Measurements from ENCODE around the gene PAF1. TPM values are rescaled to one million over a fixed set of nuclear protein-coding genes. Genes with fewer than 3 reads are reported as not detected.

PAF1 gene
- total and polyA plus RNA-seq, 9 donors: 21.0 to 48.0 (median 40.2) TPM

GRCh38 chr19:39411832-39412099 lies 20.9 kb upstream of the PAF1 start:
- peaks cover 71% of the 10 kb centered on the region for H3K4me1 ChIP-seq (ENCODE audit: control insufficient read depth, insufficient read depth, low read length)
- DNase-seq: peak; percentile 96
- no CpG with 5 or more reads among the region's 7 CpGs for WGBS (ENCODE audit: insufficient coverage)
- no peaks in the 10 kb centered on the region for H3K27me3 ChIP-seq (ENCODE audit: control insufficient read depth, insufficient read depth, low read length)
- peaks cover 33% of the 10 kb centered on the region for H3K36me3 ChIP-seq (ENCODE audit: control insufficient read depth, insufficient read depth, low read length)
- peak overlapping the region; percentile 99 for H3K27ac ChIP-seq (ENCODE audit: low read length)
- H3K4me3 ChIP-seq (ENCODE audit: low read length): peak overlapping the region; percentile 35
- H3K9me3 ChIP-seq (replicated peaks; ENCODE audit: control insufficient read depth, low read depth, low read length): no peaks in the 10 kb centered on the region

- Histone ChIP-seq H3K4me1 (ENCODE audit: control insufficient read depth, insufficient read depth, low read length) (peaks cover 68% of the 10 kb centered on the region), H3K27me3 (ENCODE audit: control insufficient read depth, insufficient read depth, low read length) (no peaks in the 10 kb centered on the region), H3K9me3 (replicated peaks; ENCODE audit: control insufficient read depth, low read depth, low read length) (no peaks in the 10 kb centered on the region), H3K36me3 (ENCODE audit: control insufficient read depth, insufficient read depth, low read length) (peaks cover 28% of the 10 kb centered on the region), H3K27ac (ENCODE audit: low read length) (peak overlapping the region; percentile 99), H3K4me3 (ENCODE audit: low read length) (peak overlapping the region; percentile 35)
- peak; percentile 82 for DNase-seq
- 28% methylated on average over 5 of the region's 9 CpGs for WGBS (ENCODE audit: insufficient coverage)
Measured at GRCh38 chr19:39411081-39411831, 20.4 kb upstream of the PAF1 start.

- no peak for DNase-seq
- Histone ChIP-seq H3K27me3 (ENCODE audit: control insufficient read depth, insufficient read depth, low read length) (no peaks in the 10 kb centered on the region), H3K9me3 (replicated peaks; ENCODE audit: control insufficient read depth, low read depth, low read length) (no peaks in the 10 kb centered on the region), H3K27ac (ENCODE audit: low read length) (peak overlapping the region; percentile 99), H3K4me3 (ENCODE audit: low read length) (peak overlapping the region; percentile 91), H3K4me1 (ENCODE audit: control insufficient read depth, insufficient read depth, low read length) (peaks cover 68% of the 10 kb centered on the region), H3K36me3 (ENCODE audit: control insufficient read depth, insufficient read depth, low read length) (peaks cover 23% of the 10 kb centered on the region)
- 50% methylated on average over 1 of the region's 1 CpG for WGBS (ENCODE audit: insufficient coverage)
Measured at GRCh38 chr19:39410831-39411080, 19.9 kb upstream of the PAF1 start.

GRCh38 chr19:39410017-39410830 lies 19.3 kb upstream of the PAF1 start:
- peaks cover 19% of the 10 kb centered on the region for H3K36me3 ChIP-seq (ENCODE audit: control insufficient read depth, insufficient read depth, low read length)
- H3K9me3 ChIP-seq (replicated peaks; ENCODE audit: control insufficient read depth, low read depth, low read length): no peaks in the 10 kb centered on the region
- H3K27ac ChIP-seq (ENCODE audit: low read length): peak overlapping the region; percentile 99
- WGBS (ENCODE audit: insufficient coverage): 2% methylated on average over 35 of the region's 35 CpGs
- peak overlapping the region; percentile 91 for H3K4me3 ChIP-seq (ENCODE audit: low read length)
- peak; percentile 90 for DNase-seq
- no peaks in the 10 kb centered on the region for H3K27me3 ChIP-seq (ENCODE audit: control insufficient read depth, insufficient read depth, low read length)
- peaks cover 66% of the 10 kb centered on the region for H3K4me1 ChIP-seq (ENCODE audit: control insufficient read depth, insufficient read depth, low read length)

GRCh38 chr19:39409208-39410016 lies 18.5 kb upstream of the PAF1 start:
- WGBS (ENCODE audit: insufficient coverage): under 1% methylated on average over 49 of the region's 52 CpGs
- Histone ChIP-seq H3K27me3 (ENCODE audit: control insufficient read depth, insufficient read depth, low read length) (no peaks in the 10 kb centered on the region), H3K9me3 (replicated peaks; ENCODE audit: control insufficient read depth, low read depth, low read length) (no peaks in the 10 kb centered on the region), H3K36me3 (ENCODE audit: control insufficient read depth, insufficient read depth, low read length) (peaks cover 16% of the 10 kb centered on the region), H3K27ac (ENCODE audit: low read length) (peak overlapping the region; percentile 99), H3K4me3 (ENCODE audit: low read length) (peak overlapping the region; percentile 91), H3K4me1 (ENCODE audit: control insufficient read depth, insufficient read depth, low read length) (peaks cover 57% of the 10 kb centered on the region)
- peak; percentile 91 for DNase-seq

- Histone ChIP-seq H3K36me3 (ENCODE audit: control insufficient read depth, insufficient read depth, low read length) (peaks cover 16% of the 10 kb centered on the region), H3K4me1 (ENCODE audit: control insufficient read depth, insufficient read depth, low read length) (peaks cover 57% of the 10 kb centered on the region), H3K27me3 (ENCODE audit: control insufficient read depth, insufficient read depth, low read length) (no peaks in the 10 kb centered on the region), H3K27ac (ENCODE audit: low read length) (peak overlapping the region; percentile 99), H3K4me3 (ENCODE audit: low read length) (peak overlapping the region; percentile 91), H3K9me3 (replicated peaks; ENCODE audit: control insufficient read depth, low read depth, low read length) (no peaks in the 10 kb centered on the region)
- peak; percentile 75 for DNase-seq
- 60% methylated on average over 5 of the region's 20 CpGs for WGBS (ENCODE audit: insufficient coverage)
Measured at GRCh38 chr19:39408392-39409207, 17.7 kb upstream of the PAF1 start.

- WGBS (ENCODE audit: insufficient coverage): 43% methylated on average over 40 of the region's 40 CpGs
- peak overlapping the region; percentile 99 for H3K27ac ChIP-seq (ENCODE audit: low read length)
- H3K27me3 ChIP-seq (ENCODE audit: control insufficient read depth, insufficient read depth, low read length): no peaks in the 10 kb centered on the region
- no peak for DNase-seq
- H3K9me3 ChIP-seq (replicated peaks; ENCODE audit: control insufficient read depth, low read depth, low read length): no peaks in the 10 kb centered on the region
- peak overlapping the region; percentile 91 for H3K4me3 ChIP-seq (ENCODE audit: low read length)
- H3K4me1 ChIP-seq (ENCODE audit: control insufficient read depth, insufficient read depth, low read length): peaks cover 65% of the 10 kb centered on the region
- H3K36me3 ChIP-seq (ENCODE audit: control insufficient read depth, insufficient read depth, low read length): peaks cover 16% of the 10 kb centered on the region
Measured at GRCh38 chr19:39407660-39408391, 16.9 kb upstream of the PAF1 start.

GRCh38 chr19:39407410-39407659 lies 16.4 kb upstream of the PAF1 start:
- Histone ChIP-seq H3K36me3 (ENCODE audit: control insufficient read depth, insufficient read depth, low read length) (peaks cover 16% of the 10 kb centered on the region), H3K27me3 (ENCODE audit: control insufficient read depth, insufficient read depth, low read length) (no peaks in the 10 kb centered on the region), H3K9me3 (replicated peaks; ENCODE audit: control insufficient read depth, low read depth, low read length) (no peaks in the 10 kb centered on the region), H3K4me3 (ENCODE audit: low read length) (peak overlapping the region; percentile 91), H3K27ac (ENCODE audit: low read length) (peak overlapping the region; percentile 99), H3K4me1 (ENCODE audit: control insufficient read depth, insufficient read depth, low read length) (peaks cover 68% of the 10 kb centered on the region)
- DNase-seq: no peak
- 2% methylated on average over 14 of the region's 14 CpGs for WGBS (ENCODE audit: insufficient coverage)

GRCh38 chr19:39406656-39407409 lies 15.9 kb upstream of the PAF1 start, which contains the start of gene ZFP36:
Gene ZFP36 (plus strand): TSS chr19:39406847. CDS start chr19:39406905, 58 bp downstream.
- H3K36me3 ChIP-seq (ENCODE audit: control insufficient read depth, insufficient read depth, low read length): peaks cover 16% of the 10 kb centered on the region
- peaks cover 73% of the 10 kb centered on the region for H3K4me1 ChIP-seq (ENCODE audit: control insufficient read depth, insufficient read depth, low read length)
- under 1% methylated on average over 53 of the region's 56 CpGs for WGBS (ENCODE audit: insufficient coverage)
- peak; percentile 92 for DNase-seq
- no peaks in the 10 kb centered on the region for H3K9me3 ChIP-seq (replicated peaks; ENCODE audit: control insufficient read depth, low read depth, low read length)
- H3K4me3 ChIP-seq (ENCODE audit: low read length): peak within 1 kb of the TSS; percentile 91
- no peaks in the 10 kb centered on the region for H3K27me3 ChIP-seq (ENCODE audit: control insufficient read depth, insufficient read depth, low read length)
- peak within 1 kb of the TSS; percentile 100 for H3K27ac ChIP-seq (ENCODE audit: low read length)
